GM19468 (cell line): Measurements from ENCODE around the gene CERS3.
"Not testable (repeated sequence)": the region's sequence is repeated elsewhere in the genome, so short reads cannot be mapped to it uniquely, and the experiment has no call there.

Source experiments
- ATAC-seq: cut with Tn5 transposase; IDR thresholded peaks from one replicate; pipeline ENCODE4 v1.9.1; 2021; ENCODE audit warnings: mild to moderate bottlenecking, moderate library complexity, moderate number of reproducible peaks; ENCODE audit not compliant: unreplicated experiment; ENCODE audit errors: extremely low read depth

The CERS3 gene

GRCh38 chr15:100472736-100473135, 56.0 kb downstream of the CERS3 start:
- ATAC-seq = no peak

- ATAC-seq = no peak
Measured at GRCh38 chr15:100471933-100472332, 56.8 kb downstream of the CERS3 start.

DNA sequence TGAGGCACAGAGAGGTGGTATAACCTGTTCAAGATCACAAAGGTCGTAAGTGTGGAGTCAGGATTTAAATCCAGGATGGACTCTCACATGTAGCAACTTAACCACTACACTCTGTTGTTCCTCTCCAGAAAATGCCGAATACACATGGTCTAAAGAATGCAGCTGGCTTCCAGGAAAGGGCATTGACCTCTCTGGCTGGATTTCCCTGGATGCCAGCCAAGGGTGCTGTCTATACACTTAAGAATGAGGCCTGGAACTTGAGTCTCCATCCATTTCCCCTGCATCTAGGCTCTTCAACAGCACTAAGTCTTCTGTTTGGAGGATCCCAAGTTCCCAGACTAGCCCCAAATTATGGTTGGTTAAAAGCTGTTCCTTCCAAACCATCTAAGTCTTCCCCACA, 60.5 kb downstream of the CERS3 start:
- ATAC-seq = no peak

DNA sequence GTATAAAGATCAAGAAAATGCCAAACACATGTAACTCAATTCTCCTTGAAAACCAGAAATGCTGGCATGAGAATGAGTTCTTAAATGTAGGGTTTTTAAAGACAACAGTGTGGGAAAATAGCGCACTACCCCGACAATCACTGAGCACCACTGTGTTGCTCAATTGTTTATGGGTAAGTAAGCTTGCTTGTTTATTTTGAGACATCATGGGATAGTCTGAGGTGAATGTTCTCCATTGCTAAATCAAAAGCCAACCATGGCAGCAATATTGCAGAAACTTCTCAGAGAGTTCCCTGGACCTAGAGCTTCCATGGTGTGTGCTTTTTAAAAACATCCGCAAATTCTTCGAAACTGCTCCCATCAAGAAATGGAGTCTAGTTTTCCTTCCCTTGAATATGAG, 62.7 kb downstream of the CERS3 start:
- no peak for ATAC-seq

GRCh38 chr15:100464888-100465287, 63.9 kb downstream of the CERS3 start:
- ATAC-seq = no peak

DNA sequence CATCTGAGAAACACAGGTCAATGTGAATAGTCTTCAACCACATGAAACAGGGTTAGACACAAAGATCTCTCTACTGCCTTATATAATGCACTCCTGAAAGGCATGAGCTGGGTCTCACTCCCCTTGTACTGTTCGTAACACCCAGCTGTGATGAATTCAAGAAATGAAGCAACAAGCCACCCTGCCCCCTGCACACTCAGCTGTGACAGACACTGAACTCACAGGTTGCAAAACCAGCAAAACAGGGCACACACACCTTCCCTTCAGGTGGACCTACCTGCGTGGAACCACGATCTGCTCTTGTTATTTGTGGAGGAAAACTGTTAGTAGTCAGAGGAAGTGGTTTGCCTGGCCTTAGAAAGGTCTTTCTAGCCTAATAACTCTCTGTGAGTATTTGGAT, 64.5 kb downstream of the CERS3 start:
- no peak for ATAC-seq

- ATAC-seq = no peak
Measured at GRCh38 chr15:100463515-100463914, 65.2 kb downstream of the CERS3 start.

GRCh38 chr15:100461049-100461448, 67.7 kb downstream of the CERS3 start:
- no peak for ATAC-seq

- ATAC-seq = no peak
Measured at GRCh38 chr15:100457201-100457600, 71.5 kb downstream of the CERS3 start.

DNA sequence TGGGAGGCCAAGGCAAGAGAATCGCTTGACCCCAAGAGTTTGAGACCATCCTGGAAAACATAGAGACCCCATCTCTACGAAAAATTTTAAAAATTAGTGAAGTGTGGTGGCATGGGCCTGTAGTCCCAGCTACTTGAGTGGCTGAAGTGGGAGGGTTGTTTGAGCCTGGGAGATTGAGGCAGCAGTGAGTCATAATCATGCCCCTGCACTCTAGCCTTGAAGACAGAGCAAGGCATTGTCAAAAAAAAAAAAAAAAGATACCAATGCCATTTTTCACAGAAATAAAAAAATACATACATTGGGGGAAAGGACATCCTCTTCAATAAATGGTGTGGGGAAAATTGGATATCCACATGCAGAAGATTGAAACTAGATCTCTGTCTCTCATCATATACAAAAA, 74.6 kb downstream of the CERS3 start:
- ATAC-seq = no peak

- ATAC-seq = no peak
Measured at GRCh38 chr15:100448481-100448880, 80.3 kb downstream of the CERS3 start.

DNA sequence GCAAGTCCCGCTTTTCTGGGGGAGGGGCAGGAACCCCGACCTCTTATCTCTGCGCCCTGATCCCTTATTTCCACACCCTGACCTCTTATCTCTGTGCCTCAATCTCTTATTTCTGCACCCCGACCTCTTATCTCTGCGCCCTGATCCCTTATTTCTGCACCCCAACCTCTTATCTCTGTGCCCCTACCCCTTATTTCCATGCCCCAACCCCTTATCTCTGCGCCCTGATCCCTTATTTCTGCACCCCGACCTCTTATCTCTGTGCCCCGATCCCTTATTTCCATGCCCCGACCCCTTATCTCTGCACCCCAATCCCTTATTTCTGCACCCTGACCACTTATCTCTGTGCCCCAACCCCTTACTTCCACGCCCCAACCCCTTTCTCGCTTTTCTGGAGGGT, 87.7 kb downstream of the CERS3 start:
- ATAC-seq = not testable (repeated sequence)

GRCh38 chr15:100439514-100439913, 89.2 kb downstream of the CERS3 start:
- ATAC-seq = no peak

DNA sequence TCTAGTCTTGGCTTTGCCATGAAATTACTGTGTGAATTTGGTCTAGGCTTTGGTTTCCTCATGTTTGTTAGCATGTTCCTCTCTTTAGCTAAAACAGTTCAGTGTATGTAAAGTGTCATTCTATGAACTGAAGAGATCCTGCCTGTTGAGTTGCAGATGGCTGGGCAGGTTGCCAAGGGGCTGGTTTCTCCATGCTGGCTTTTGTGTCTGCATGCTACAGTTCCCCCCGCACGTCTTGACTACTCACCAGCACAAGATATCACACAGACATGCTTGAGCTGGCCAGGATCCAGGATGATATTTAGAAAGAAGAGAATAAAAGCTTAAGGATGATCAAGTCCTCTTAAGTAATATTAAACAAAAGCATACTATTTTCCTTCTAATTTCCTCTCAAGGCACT, 90.2 kb downstream of the CERS3 start:
- ATAC-seq = no peak

- no peak for ATAC-seq
Measured at GRCh38 chr15:100437261-100437660, 91.5 kb downstream of the CERS3 start.

DNA sequence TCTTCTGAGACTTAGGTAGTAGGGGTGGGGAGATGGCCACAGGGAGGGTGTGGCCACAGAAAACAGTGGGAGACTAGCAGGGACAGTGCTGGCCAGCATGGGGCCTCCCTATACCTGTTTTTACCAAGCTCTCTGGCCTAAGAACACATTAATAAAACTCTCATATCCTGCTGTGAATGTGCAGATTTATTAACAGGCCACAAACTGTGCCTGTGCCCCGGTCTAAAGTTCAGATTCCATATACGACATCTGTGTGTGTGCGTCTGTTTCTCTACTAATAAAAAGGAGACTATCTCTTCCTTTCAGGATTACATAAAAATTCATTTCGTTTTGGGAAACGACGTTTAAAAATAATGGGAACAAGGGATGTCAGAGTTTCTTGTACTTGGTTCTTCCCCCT, 94.2 kb downstream of the CERS3 start:
- no peak for ATAC-seq

DNA sequence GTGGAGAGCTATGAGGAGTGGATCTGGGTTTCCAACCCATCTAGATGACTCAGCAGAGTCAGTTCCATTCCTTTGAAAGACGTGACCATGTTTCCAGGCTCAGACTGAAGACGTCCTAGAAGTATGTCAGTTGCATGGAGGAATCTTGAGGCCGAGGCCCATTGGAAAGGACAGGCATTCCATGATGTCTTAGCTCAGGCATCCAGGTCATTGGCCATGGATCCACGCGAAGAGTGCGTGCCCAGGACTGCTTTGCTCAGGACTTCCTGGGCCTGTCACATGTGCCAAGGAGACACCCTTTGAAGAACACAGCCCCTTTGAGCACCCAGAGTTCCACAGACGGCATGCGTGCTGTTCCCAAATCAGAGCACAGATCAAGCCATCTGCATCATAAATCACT, 94.7 kb downstream of the CERS3 start:
- no peak for ATAC-seq

GRCh38 chr15:100433304-100433703, 95.4 kb downstream of the CERS3 start:
- no peak for ATAC-seq

- no peak for ATAC-seq
Measured at GRCh38 chr15:100430411-100430810, 98.3 kb downstream of the CERS3 start.

DNA sequence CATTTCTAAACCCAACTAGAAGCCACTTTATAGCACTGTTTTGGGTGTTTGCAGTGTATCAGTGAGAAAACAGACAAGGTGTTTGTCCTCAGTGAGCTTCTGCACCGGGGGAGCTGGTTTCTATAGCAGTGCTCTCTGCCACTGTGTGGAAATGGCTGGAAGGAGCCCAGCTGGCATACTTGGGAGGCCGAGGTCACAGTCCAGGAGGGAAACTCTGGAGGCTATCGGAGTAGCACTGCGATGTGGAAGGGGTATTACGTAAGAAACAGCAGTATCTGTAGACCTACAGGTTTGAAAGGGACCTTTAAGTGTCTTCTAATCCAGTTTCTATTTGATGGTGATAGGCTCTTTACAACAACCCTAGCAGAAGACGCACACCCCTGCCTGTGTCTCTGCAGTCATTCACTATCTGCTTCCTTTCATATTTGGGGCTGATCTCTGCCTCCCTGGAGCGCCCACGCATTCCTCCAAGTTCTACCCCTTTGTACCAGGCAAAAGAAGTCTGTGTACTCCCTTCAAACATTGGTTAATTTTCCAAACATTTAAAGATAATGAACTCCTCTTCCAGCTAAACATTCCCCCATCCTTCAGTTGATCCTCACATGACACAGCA, 99.5 kb downstream of the CERS3 start:
- ATAC-seq = no peak

DNA sequence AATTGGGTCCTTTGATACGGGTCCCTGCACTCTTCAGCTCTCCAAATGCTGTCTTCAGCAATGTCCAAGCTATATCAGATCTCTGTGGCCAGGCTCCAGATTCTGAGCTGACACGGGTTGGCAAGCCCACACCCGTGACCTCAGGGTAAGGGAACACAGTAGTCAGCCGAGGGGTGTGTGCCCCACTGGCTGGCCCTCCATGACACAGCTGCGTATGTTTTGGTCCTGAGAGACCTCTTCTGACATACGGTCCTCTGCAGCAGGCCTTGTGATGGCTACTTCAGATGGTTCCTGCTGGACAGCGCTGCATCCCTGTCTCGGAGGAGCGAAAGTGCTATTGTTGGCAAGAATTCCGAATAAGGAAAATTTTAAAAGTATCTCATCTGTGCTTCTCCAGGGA, 101.8 kb downstream of the CERS3 start:
- ATAC-seq = no peak

DNA sequence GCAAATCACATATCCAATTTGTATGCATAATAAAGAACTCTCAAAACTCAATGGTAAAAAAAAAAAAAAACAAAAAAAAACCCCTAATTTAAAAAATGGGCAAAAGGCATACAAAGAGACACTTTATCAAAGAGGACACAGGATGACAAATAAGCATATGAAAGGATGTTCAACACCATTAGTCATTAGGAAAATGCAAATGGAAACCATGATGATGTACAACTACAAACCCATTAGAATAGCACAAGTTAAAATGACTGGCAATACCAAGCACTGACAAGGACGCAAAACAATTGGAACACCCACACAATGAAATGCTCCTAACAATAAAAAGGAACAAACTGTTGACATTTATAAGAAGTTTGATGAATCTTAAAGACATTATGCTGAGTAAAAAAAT, 123.6 kb downstream of the CERS3 start:
- ATAC-seq = no peak

GRCh38 chr15:100400996-100401395, 127.8 kb downstream of the CERS3 start:
- ATAC-seq = no peak
